Neural progenitor cell (in vitro differentiated cells): ENCODE measurements around the gene PCK2. TPM values are rescaled to one million over a fixed set of nuclear protein-coding genes. Genes with fewer than 3 reads are reported as not detected.

ENCODE experiments used
- DNase-seq: peaks from one replicate; pipeline ENCODE4 v3.0.0-alpha.2; 2016; ENCODE audit warnings: low spot score
- H2AFZ ChIP-seq: fragments of 200-600 bp; sonication (generic); replicated peaks from 2 replicates; pipeline ENCODE4 v1.6.1; 2016; ENCODE audit warnings: antibody characterized with exemption
- H3F3A ChIP-seq: fragments of 200-600 bp; sonication (generic); 2 replicates; pipeline ENCODE4 v1.6.1; 2016; ENCODE audit warnings: antibody characterized with exemption, low read depth
- H3K27ac ChIP-seq: fragments of 200-600 bp; sonication (generic); 2 replicates; pipeline ENCODE4 v1.5.1; 2016; ENCODE audit warnings: mild to moderate bottlenecking
- H3K27me3 ChIP-seq: fragments of 200-600 bp; sonication (generic); 2 replicates; pipeline ENCODE4 v1.6.1; 2016; ENCODE audit warnings: mild to moderate bottlenecking, moderate library complexity
- H3K36me3 ChIP-seq: fragments of 200-600 bp; sonication (generic); 2 replicates; pipeline ENCODE4 v1.5.1; 2016
- H3K4me1 ChIP-seq: fragments of 200-600 bp; sonication (generic); 2 replicates; pipeline ENCODE4 v1.6.1; 2016; ENCODE audit warnings: mixed run types
- H3K4me2 ChIP-seq: fragments of 200-600 bp; sonication (generic); 2 replicates; pipeline ENCODE4 v1.6.1; 2016
- H3K4me3 ChIP-seq: fragments of 200-600 bp; sonication (generic); 2 replicates; pipeline ENCODE4 v1.5.1; 2016
- H3K79me2 ChIP-seq: fragments of 200-600 bp; sonication (generic); 2 replicates; pipeline ENCODE4 v1.6.1; 2016; ENCODE audit warnings: low read depth
- H3K9ac ChIP-seq: fragments of 200-600 bp; sonication (generic); 2 replicates; pipeline ENCODE4 v1.6.1; 2016
- H3K9me3 ChIP-seq: fragments of 200-600 bp; sonication (generic); 2 replicates; pipeline ENCODE4 v1.5.1; 2016; ENCODE audit warnings: low read depth
- H4K20me1 ChIP-seq: fragments of 200-600 bp; sonication (generic); 2 replicates; pipeline ENCODE4 v1.6.1; 2016; ENCODE audit warnings: low read depth
- H3K27ac Mint-ChIP-seq: 3 replicates; pipeline ENCODE4 v1.8.0; 2021; ENCODE audit warnings: mixed read lengths
- H3K27me3 Mint-ChIP-seq: 2 replicates; pipeline ENCODE4 v1.8.0; 2022; ENCODE audit warnings: low read depth, mild to moderate bottlenecking, inconsistent platforms, moderate library complexity, mixed read lengths; ENCODE audit not compliant: insufficient read depth
- H3K36me3 Mint-ChIP-seq: 3 replicates; pipeline ENCODE4 v1.8.0; 2021; ENCODE audit warnings: mixed read lengths
- H3K4me1 Mint-ChIP-seq: 3 replicates; pipeline ENCODE4 v1.8.0; 2021; ENCODE audit warnings: mixed read lengths
- H3K4me3 Mint-ChIP-seq: 3 replicates; pipeline ENCODE4 v1.8.0; 2021; ENCODE audit warnings: mild to moderate bottlenecking, moderate library complexity, mixed read lengths
- H3K9me3 Mint-ChIP-seq: 3 replicates; pipeline ENCODE4 v1.8.0; 2020; ENCODE audit warnings: mixed read lengths
- EZH2 ChIP-seq: fragments of 200-600 bp; sonication (generic); IDR thresholded peaks from 2 replicates; pipeline ENCODE4 v1.6.1; 2017; ENCODE audit warnings: antibody characterized with exemption, mild to moderate bottlenecking, moderate library complexity
- EZH2phosphoT487 ChIP-seq: fragments of 200-600 bp; sonication (generic); IDR thresholded peaks from 2 replicates; pipeline ENCODE4 v1.6.1; 2017; ENCODE audit warnings: antibody characterized with exemption
- total RNA-seq: library from RNA; depleted of rRNA; stranded (reverse); fragments of >200 nt; gene quantifications from 2 replicates; pipeline ENCODE4 v1.2.3, GENCODE V29; 2015; ENCODE audit warnings: low replicate concordance
- TF ChIP-seq, protein P1 (sequence below): fragments of 200-600 bp; sonication (generic); IDR thresholded peaks from 2 replicates; pipeline ENCODE4 v1.5.1; 2017; ENCODE audit warnings: antibody characterized with exemption, mild to moderate bottlenecking

PCK2 gene
- total RNA-seq, 1 donor from 2014 or later = 11.1 TPM

DNA sequence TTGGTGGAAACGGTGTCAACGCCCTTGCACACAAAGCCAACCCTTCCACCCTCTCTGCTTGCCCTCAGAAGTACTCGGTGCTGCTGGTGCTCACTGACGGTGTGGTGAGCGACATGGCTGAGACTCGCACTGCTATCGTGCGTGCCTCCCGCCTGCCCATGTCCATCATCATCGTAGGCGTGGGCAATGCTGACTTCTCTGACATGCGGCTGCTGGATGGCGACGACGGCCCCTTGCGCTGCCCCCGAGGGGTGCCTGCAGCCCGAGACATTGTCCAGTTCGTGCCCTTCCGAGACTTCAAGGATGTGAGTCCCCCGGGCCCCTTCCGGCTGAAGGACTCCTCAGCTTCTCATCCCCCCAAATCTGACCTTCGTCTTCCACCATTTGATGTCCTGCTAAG is 17.0 kb upstream of the PCK2 start:
- peaks cover 37% of the 10 kb centered on the region for H3K4me1 ChIP-seq
- H3K79me2 ChIP-seq = no peaks in the 10 kb centered on the region
- no peak overlapping the region for H3K9ac ChIP-seq
- no peaks in the 10 kb centered on the region for H4K20me1 ChIP-seq
- TF ChIP-seq, protein P1, sequence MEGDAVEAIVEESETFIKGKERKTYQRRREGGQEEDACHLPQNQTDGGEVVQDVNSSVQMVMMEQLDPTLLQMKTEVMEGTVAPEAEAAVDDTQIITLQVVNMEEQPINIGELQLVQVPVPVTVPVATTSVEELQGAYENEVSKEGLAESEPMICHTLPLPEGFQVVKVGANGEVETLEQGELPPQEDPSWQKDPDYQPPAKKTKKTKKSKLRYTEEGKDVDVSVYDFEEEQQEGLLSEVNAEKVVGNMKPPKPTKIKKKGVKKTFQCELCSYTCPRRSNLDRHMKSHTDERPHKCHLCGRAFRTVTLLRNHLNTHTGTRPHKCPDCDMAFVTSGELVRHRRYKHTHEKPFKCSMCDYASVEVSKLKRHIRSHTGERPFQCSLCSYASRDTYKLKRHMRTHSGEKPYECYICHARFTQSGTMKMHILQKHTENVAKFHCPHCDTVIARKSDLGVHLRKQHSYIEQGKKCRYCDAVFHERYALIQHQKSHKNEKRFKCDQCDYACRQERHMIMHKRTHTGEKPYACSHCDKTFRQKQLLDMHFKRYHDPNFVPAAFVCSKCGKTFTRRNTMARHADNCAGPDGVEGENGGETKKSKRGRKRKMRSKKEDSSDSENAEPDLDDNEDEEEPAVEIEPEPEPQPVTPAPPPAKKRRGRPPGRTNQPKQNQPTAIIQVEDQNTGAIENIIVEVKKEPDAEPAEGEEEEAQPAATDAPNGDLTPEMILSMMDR = no peak
- TF ChIP-seq EZH2 = no peak
- no peak for TF ChIP-seq EZH2phosphoT487
- peaks cover 22% of the 10 kb centered on the region for H3F3A ChIP-seq
- H3K4me1 Mint-ChIP-seq = peaks cover 32% of the 10 kb centered on the region
- H3K27me3 Mint-ChIP-seq = peaks cover 25% of the 10 kb centered on the region
- H3K27me3 ChIP-seq = peaks cover 17% of the 10 kb centered on the region
- no peaks in the 10 kb centered on the region for H3K9me3 Mint-ChIP-seq
- H3K4me3 ChIP-seq = no peak overlapping the region
- no peaks in the 10 kb centered on the region for H3K36me3 ChIP-seq
- no peak overlapping the region for H3K4me3 Mint-ChIP-seq
- no peak overlapping the region for H3K4me2 ChIP-seq
- no peak for DNase-seq
- H2AFZ ChIP-seq = no peak overlapping the region
- H3K36me3 Mint-ChIP-seq = no peaks in the 10 kb centered on the region
- H3K27ac ChIP-seq = no peak overlapping the region
- H3K9me3 ChIP-seq = no peaks in the 10 kb centered on the region
- H3K27ac Mint-ChIP-seq = no peak overlapping the region

DNA sequence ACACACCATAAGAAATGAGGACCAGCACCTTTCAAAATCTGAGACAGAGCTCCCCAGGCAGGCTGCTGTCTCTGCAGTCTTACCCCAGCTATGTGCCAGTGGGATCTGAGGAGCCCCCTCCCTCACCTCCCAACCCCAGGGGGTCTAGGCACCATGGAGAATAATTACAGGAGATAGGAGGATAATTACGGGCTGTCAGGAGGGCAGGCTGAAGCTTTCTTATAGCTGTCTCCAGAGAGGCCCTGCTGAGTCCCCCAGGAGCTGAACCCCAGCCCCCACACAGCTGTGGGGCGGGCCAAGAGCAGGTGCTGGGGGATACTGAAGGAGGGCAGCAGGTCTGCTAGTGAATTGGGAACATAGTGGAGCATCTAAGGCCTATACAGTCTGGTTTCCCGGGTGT is 16.0 kb upstream of the PCK2 start:
- TF ChIP-seq, protein P1 = no peak
- TF ChIP-seq EZH2phosphoT487 (no peak), EZH2 (no peak)
- H3K4me1 Mint-ChIP-seq = peaks cover 34% of the 10 kb centered on the region
- H3K27ac Mint-ChIP-seq = no peak overlapping the region
- DNase-seq = peak; percentile 15
- no peak overlapping the region for H2AFZ ChIP-seq
- no peaks in the 10 kb centered on the region for H4K20me1 ChIP-seq
- no peak overlapping the region for H3K4me2 ChIP-seq
- H3K27me3 ChIP-seq = peaks cover 28% of the 10 kb centered on the region
- no peaks in the 10 kb centered on the region for H3K9me3 Mint-ChIP-seq
- peaks cover 22% of the 10 kb centered on the region for H3F3A ChIP-seq
- peaks cover 29% of the 10 kb centered on the region for H3K27me3 Mint-ChIP-seq
- no peak overlapping the region for H3K9ac ChIP-seq
- no peaks in the 10 kb centered on the region for H3K36me3 Mint-ChIP-seq
- no peaks in the 10 kb centered on the region for H3K79me2 ChIP-seq
- H3K9me3 ChIP-seq = no peaks in the 10 kb centered on the region
- no peak overlapping the region for H3K27ac ChIP-seq
- peaks cover 41% of the 10 kb centered on the region for H3K4me1 ChIP-seq
- H3K4me3 Mint-ChIP-seq = peak overlapping the region; percentile 28
- H3K4me3 ChIP-seq = no peak overlapping the region
- H3K36me3 ChIP-seq = no peaks in the 10 kb centered on the region

- peaks cover 22% of the 10 kb centered on the region for H3F3A ChIP-seq
- no peaks in the 10 kb centered on the region for H3K9me3 ChIP-seq
- H3K4me3 Mint-ChIP-seq = peak overlapping the region; percentile 82
- peak overlapping the region; percentile 87 for H3K4me2 ChIP-seq
- H4K20me1 ChIP-seq = no peaks in the 10 kb centered on the region
- peak; percentile 90 for DNase-seq
- no peaks in the 10 kb centered on the region for H3K79me2 ChIP-seq
- H3K27ac ChIP-seq = no peak overlapping the region
- peak overlapping the region; percentile 64 for H2AFZ ChIP-seq
- H3K9ac ChIP-seq = no peak overlapping the region
- no peaks in the 10 kb centered on the region for H3K36me3 Mint-ChIP-seq
- peaks cover 41% of the 10 kb centered on the region for H3K4me1 ChIP-seq
- H3K9me3 Mint-ChIP-seq = no peaks in the 10 kb centered on the region
- TF ChIP-seq EZH2phosphoT487 (no peak), EZH2 (no peak)
- TF ChIP-seq, protein P1 = no peak
- H3K27me3 ChIP-seq = peaks cover 39% of the 10 kb centered on the region
- no peak overlapping the region for H3K27ac Mint-ChIP-seq
- H3K4me3 ChIP-seq = no peak overlapping the region
- peaks cover 34% of the 10 kb centered on the region for H3K4me1 Mint-ChIP-seq
- no peaks in the 10 kb centered on the region for H3K36me3 ChIP-seq
- peaks cover 35% of the 10 kb centered on the region for H3K27me3 Mint-ChIP-seq
Measured at GRCh38 chr14:24079491-24080141, 14.5 kb upstream of the PCK2 start.
